GM19467 (cell line): ENCODE data around the gene CDK14.
A peak's percentile ranks its signal among the peaks of the same experiment; 100 is the strongest.
"Not testable (repeated sequence)": the region's sequence is repeated elsewhere in the genome, so short reads cannot be mapped to it uniquely, and the experiment has no call there.

ENCODE experiments used
- ATAC-seq: cut with Tn5 transposase; IDR thresholded peaks from one replicate; pipeline ENCODE4 v1.9.1; 2021; ENCODE audit warnings: mild to moderate bottlenecking, moderate library complexity; ENCODE audit not compliant: unreplicated experiment

The CDK14 gene

DNA sequence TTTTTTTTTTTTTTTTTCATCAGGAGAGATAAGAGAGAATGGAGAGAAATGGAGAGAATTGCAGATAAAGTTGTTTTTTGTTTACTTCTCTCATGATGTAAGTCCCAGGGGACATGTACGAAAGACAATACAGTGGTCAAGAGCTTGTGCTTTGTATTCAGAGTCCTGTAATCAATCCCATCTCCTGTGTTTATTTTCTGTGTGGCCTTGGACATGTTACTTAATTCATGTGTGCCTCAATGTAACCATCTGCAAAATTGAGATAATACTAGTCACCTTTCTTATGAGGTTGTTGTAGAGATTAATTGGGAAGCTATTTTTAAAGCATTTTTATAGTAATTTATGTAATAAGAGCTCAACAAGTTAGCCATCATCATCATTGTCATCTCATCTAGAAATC is 117.5 kb downstream of the CDK14 start:
- ATAC-seq: no peak

DNA sequence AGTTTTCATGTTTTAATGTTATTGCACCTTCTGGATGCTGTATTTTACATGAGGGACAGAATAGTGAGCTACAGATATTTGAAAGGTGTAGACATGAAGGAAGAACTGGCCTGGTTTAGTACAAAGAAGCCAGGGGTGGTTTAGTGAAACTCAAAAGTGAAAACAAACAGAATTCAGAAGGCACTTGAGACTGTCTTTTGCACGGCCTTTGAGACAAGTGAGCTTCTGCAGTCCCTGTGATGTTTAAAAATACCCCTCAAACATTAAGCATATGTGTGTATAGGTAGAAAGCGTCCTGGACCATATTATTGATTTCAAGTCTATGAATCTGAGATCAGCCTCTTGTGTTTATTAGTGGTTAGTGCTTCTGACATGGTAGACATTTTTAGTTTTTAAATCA is 118.9 kb downstream of the CDK14 start:
- ATAC-seq: no peak

DNA sequence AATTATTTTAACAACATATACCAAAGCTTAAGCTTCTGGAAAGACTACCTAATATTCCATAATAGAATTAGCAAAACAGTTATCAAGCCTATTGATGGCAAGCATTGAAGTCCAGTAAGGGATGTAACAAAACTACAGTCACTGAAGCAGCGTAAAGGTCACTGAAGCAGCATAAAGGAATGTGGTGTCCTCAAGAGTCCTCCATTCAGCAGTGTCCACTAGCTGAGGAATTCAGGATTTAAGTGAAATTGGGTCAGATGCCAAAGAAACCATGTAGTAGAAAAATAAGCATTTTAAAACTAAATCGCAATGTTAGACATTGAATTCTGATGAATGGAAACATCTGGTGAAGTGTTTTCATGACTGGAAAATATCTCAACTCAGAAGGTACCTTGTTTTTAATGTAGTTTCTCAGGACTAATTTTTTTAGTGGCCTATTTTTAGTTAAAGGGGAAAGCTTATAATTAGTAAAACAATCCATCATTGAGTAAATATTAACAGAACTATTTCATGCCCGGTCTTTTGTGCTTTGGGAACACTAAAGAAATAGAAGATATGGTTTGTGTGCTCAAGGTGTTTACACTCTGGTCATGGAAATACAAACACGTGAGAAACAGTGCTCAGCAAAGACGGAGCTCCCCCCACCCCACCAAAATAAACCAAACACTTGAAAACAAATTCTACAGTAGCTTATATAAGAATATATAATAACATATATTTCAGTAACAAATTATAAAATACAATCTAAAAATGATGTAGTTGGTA is 121.4 kb downstream of the CDK14 start:
- ATAC-seq: no peak

DNA sequence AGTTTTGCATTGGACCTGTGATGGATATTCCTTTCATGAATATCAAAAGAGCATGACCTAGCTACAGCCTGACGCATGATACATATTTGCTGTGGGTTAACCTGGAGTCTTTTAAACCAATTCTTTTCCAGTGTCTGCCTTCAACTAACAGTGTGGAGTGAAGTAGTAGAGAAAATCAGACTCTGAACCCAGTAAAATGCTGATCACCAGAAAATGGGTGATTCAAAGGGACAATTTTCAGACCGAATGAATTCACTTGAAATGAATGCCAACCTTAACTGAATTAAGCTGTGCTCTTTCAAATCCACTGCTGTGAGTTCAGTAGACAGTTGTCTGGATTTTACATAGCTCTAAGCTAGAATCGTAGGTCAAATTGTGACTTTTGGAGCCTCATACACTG is 123.0 kb downstream of the CDK14 start:
- no peak for ATAC-seq

DNA sequence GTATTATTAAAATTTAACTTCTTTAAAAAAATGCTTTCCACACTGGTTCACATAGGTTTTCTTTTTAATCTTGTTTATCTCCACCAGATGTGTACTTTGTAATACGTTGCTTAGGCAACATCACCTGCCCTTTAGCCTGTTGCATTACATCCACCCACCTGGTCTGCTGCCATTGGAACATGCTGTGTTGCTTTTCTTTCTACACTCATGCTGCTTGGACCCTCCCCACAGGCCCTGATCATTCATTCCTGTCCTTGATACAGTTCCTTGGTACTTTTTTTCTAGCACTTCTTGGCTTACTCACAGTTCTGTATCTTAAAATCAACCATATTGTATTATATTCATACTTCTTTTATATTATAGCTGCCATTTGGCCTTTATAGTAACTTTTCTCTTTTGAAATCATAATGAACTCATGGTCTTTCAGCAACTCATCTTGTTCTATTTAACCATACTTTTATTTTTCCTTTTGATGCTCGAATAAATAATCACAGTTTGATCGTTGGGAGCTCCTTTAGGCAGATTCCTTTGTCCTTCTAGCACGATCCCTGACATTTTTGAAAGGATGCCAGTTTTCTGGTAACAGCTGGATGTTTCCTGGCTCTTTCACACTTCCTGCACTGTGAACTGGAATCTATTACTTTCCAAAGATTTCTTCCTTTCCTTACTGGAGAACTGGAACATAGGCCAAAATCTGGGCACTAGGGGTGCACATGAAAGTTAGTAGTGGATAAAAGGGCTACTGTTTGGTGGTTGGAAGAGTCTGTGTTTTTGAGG is 125.1 kb downstream of the CDK14 start:
- ATAC-seq: peak; percentile 42

DNA sequence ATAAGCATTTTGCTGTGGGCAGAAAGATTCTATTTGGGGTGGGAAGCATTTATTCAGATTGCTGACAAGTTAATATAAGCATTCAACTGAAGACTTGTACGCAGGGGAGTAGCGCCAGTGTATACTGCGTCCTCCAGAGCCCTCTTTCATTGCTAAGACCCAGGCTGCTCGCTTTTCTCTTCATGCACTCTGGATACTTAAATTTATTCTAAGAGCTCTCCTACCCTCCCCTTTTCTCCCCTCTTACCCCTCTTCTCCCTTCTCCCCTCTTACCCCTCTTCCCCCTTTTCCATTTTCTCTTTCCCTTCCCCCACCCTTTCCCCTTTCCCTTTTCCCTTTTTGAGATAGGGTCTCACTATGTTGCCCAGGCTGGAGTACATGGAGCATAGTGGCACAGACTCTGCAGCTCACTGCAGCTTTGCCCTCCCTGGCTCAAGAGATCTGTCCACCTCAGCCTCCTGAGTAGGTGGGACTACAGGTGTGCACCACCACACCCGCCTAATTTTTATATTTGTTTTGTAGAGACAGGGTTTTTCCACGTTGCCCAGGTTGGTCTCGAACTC is 125.8 kb downstream of the CDK14 start:
- ATAC-seq: no peak

DNA sequence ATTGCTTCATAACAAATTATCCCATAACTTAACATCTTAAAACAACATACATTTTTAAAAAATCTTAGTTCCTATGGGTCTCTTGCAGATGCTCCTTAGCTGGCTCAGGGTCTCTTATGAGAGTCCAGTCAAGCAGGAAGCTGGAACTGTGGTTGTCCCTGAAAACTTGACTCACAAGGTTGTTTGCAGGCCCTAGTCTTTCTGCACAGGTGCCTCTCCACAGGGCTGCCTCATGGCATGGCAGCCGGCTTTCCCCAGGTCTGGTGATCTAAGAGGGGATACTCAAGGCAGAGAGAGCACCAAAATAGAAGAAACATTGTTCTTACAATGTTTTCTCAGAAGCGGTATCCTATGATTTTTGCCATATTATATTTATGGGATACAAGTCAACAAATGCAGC is 127.1 kb downstream of the CDK14 start:
- ATAC-seq: no peak

DNA sequence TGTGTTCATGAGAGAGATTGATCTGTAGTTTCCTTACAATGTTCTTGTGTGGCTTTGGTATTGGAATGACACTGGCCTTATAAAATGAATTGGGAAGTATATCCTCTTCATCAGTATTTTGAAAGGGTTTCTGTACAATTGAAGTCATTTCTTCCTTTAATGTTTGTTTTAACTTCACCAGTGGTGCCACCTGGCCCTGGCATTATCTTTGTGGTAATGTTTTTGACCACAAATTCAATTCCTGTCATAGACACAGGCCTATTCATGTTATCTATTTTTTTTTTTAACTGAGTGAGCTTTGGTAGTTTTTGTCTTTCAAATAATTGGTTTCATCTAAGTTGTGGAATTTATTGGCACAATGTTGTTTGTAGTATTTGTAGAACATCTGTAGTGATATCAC is 127.7 kb downstream of the CDK14 start:
- ATAC-seq: no peak

DNA sequence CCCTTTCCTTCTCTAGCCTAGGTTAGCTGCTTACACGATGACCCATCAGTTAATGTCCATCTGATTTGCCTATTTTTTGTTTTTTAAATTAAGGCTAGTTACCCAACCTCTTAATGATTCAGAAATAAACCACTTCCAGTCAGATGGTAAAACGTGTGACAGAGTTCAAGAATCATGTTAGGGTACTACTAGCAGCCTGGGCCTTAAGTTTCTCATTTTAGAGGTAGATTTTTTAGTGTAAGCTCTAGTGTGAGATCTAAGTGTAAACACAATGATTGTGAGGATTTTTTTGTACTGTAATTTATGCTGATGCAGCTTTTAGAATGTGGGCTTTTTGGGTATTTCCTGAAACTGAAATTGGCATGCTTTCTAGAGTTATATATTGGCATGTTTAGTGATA is 130.0 kb downstream of the CDK14 start:
- ATAC-seq: no peak

DNA sequence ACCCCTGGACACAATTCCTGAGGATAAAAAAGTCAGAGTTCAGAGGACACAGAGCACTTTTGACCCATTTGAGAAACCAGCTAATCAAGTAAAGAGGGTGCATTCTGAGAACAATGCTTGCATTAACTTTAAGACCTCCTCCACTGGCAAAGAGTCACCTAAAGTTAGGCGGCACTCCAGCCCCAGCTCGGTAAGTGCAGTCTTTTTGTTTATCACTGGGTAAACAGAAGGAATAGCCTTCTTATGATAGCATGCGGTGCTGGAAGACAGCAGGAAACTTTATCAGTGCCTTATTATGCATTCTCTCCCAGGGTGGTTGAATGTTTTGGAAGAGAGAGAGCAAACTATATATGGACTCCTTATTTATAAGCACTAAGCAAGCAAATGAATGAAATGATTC is 130.5 kb downstream of the CDK14 start:
- no peak for ATAC-seq

DNA sequence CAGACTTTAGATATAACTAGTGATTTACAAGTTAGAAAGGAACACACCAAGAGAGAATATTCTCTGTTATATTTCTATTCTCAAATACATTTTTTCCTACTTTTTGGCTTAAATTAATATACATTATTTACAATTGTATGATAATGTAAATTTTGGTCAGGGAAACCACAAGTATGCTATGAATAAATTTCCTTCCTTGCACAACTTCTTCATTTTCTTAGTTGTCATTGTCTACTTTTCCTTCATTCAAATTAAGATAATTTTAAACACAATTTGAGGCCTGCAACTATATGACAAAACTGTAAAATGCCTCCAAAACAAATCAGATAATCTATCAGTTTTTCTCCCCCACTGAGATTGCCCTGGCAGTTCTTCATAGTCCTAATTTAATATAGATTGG is 131.3 kb downstream of the CDK14 start:
- no peak for ATAC-seq

DNA sequence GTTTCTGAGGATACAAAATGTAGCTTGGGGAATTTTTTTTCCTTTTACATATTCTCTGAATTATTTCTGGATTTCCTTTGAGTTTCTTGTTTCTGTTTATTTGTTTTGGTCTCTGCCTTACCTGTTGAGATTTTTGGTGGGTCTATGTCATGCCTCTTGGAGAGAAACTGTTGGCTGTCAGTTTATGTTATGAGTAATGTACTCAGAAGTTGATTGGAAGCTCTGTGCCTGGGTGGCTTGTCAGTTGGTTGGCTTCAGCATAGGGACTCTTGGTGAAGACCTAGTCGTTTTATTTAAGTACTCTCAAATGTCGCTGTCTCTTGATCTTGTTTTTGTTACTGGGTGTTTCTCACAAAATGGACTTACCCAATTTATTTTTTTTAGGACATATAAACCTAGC is 132.4 kb downstream of the CDK14 start:
- peak; percentile 71 for ATAC-seq

DNA sequence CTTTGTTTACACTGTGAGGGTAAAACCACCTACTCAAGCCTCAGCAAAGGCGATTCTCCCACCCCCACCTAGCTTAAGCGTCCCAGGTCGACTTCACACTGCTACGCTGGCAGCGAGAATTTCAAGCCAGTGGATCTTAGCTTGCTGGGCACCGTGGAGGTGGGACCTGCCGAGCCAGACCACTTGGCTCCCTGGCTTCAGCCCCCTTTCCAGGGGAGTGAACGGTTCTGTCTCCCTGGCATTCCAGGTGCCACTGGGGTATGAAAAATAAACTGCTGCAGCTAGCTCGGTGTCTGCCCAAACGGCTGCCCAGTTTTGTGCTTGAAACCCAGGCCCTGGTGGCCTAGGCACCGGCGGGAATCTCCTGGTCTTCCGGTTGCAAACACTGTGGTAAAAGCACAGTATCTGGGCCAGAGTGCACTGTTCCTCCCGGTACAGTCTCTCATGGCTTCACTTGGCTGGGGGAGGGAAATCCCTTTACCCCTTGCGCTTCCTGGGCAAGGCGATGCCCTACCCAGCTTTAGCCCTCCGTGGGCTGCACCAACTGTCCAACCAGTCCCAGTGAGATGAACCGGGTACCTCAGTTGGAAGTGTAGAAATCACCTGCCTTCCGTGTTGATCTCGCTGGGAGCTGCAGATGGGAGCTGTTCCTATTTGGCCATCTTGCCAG is 139.6 kb downstream of the CDK14 start:
- ATAC-seq: not testable (repeated sequence)

DNA sequence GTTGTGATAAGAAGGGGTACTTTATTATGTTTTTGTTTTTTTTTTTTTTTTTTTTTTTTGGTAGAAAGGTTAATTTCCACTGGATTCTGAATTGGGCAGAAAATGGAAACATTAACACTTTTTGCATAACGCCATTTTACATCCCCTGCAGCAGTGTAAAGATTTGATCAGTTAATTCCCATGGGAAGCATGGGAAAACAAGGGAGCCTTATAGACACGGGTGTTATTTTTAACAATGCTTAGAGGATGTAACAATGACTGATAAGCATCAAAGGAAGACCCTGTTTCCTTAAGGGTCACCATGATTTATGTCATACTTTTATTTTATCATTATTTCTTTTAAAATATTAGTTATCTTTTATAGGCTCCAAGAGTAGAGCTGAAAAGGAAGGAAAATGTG is 140.2 kb downstream of the CDK14 start:
- ATAC-seq: no peak

DNA sequence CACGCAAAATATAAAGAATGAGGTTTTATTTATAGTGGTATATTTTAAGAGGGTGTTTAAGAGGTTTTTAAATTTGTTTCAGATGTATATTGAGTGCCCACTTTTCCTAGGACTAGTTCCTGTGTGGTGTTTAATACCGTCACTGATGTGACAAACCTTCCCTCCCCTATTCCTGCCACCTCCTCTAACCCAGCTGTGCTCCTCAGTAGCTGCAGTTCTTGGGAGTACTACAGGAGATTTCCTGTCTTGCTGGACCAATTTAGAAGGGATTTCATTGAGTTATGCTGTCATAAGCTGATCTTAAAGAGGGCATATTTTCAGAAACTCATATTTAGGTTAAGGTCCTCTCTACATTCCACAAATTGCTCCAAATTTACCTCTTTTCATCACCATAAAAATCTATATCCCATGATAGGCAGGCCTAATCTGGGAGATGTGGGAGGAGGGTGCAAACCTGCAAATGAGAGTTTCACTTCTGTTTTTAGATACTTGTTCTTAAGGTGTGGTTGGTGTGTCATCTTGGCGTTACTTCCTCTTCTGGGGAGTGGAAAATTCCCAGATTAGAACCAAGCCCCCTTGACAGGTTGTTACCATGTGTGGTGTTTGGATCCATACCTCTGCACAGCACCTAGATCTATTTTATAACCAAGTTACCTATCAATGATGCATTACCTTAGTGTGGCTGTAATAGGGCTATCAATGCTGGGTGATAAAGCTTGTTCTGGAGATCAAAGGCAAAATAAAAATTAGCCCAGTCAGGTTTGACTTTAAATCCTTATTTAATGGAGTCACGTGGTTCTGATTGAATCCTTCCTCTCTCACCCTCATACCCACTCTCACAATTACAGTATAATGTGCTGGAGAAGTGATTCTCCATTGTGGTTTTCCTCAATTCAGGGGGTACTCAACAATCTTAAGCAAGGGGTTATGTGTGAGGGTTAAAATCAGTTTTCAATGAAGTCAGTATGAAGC is 141.1 kb downstream of the CDK14 start:
- peak; percentile 88 for ATAC-seq

DNA sequence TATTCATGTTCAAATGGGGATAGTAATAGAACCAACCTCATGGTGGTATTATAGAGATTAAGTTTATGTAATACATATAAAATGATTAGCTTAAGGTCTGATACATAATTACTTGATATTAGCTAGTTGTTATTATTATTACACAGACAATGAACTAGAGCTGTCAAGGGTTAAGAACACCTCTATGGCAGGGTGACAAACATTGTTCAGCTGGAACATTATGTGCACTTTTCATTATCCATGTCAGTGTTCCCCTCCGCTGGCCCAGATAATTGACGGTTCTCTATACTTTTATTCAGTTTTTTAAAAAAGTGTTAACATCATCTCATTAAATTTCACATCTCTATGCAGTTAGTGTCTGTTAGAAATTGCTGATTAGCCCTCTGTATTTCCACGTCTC is 142.1 kb downstream of the CDK14 start:
- no peak for ATAC-seq

DNA sequence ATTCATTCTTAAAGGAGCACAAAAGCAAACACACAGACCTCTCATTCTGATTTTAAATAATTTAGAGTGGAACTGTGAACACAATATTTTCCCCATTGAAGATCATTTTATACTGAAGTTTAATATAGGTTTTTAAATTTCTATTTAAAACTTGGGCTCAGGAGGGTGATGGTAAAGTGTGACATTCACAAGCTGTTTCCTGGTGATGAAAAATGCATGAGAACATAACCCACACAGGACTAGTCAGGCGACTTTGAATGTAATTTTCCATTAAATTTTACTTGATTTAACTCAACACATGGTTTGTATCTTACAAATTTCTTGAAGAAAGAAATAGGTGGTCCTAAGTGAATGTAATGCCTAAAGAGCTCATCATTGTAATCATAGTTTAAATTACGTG is 143.6 kb downstream of the CDK14 start:
- no peak for ATAC-seq

DNA sequence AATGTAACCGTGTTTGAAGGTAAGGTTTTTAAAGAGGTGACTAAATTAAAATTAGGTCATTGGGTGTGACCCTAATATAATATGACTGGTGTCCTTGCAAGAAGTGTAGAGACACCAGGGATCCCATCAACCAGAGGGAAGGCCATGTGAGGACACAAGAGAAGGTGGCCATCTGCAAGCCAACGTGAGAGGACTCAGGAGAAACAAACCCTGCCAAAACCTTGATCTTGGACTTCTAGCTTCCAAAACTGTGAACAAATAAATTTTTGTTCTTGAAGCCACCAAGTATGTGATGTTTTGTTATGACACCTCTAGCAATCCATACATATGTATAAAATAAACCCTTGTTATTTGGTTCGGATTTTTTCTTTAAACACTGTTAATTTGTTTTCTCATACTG is 144.3 kb downstream of the CDK14 start:
- no peak for ATAC-seq

DNA sequence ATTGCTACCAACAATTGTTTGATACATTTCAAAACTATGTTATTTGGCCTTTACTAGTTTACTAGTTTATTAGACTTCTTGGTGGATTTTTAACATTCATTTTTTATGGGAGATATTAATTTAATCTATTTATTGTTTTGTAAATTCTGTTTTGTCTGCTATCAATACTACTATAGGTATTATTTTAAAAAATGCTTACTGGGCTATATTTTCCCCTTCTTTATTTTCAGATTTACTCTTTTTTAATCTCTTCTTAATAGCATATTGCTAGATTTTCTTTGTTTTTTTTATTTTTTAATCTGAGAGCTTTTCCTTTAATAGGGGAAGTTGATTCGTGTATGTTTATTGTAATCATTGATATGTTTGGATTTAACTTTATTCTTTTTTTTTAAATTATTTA is 147.5 kb downstream of the CDK14 start:
- no peak for ATAC-seq

DNA sequence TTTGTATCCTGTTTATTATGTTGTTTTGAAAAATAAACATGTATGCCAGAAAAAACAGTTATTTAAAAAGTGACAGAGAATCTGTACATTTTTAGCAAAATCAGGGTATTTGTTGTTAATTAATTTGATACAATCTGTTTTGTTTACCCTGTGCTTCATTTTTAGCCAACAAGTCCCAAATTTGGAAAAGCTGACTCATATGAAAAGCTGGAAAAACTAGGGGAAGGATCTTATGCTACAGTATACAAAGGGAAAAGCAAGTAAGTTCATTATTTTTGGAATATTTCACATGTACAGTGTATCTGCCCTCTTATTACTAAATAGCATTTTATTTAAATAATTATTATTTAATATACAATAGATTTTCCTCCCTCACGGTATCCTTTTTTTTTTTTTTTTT is 151.4 kb downstream of the CDK14 start:
- ATAC-seq: no peak

DNA sequence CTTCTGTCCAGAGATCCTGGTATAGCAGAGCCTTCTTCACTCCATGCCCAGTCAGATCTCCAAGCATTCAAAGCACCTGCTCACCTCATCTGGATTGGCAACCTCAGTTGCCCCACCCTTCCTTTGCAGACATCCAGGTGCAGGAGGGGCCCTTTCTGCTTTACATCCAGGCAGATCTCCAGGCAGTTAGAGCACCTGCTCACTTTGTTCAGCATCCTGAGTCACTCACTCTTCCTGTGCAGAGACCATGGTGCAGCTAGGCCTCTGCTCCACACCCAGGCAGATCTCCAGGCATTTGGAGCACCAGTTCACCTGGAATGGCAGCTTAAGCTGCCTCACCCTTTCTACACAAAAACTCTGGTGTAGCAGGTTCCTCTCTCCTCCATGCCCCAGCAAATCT is 153.1 kb downstream of the CDK14 start:
- ATAC-seq: no peak
